ENCODE measurements around the gene GGNBP2.

DNA sequence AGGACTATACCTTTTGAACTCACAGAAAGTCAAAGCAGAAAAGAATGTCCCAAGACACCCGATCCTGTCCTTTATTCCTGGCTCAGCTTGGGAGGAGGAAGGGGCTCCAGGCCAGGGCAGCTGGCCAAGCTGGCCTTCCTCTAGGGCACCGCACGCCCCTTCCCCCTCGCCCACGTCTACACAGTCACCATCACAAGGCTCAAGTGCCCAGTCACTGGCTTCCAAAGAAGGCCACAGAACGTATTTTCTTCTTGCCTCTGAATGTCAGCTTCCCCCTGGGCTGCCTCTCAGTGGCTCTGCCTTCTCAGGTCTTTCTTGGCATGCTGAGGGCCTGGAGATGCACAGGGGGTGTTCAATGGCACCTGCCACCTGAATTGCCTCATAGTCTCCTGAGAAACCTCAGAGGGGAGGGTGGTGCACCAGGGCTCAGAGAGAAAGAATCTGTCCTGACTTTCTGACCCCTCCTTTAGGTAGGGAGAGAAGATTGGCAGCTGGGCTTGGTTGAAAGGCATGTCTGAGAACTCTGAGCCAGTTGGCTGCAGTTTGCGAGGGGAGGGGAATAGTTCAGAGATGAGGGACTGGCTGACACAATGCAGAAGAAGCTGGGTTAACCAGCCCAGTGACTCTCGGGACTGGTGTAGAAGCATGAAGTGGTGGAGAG, 49.1 kb downstream of the GGNBP2 start:
- TF ChIP-seq POLR2A (IDR thresholded peaks at IDR 0.05) = no peak
- TF ChIP-seq, protein P1, sequence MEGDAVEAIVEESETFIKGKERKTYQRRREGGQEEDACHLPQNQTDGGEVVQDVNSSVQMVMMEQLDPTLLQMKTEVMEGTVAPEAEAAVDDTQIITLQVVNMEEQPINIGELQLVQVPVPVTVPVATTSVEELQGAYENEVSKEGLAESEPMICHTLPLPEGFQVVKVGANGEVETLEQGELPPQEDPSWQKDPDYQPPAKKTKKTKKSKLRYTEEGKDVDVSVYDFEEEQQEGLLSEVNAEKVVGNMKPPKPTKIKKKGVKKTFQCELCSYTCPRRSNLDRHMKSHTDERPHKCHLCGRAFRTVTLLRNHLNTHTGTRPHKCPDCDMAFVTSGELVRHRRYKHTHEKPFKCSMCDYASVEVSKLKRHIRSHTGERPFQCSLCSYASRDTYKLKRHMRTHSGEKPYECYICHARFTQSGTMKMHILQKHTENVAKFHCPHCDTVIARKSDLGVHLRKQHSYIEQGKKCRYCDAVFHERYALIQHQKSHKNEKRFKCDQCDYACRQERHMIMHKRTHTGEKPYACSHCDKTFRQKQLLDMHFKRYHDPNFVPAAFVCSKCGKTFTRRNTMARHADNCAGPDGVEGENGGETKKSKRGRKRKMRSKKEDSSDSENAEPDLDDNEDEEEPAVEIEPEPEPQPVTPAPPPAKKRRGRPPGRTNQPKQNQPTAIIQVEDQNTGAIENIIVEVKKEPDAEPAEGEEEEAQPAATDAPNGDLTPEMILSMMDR (IDR thresholded peaks at IDR 0.05) = no peak
